K562 (cell line): ENCODE data around the gene MACROD2. TPM values are rescaled to one million over a fixed set of nuclear protein-coding genes. Genes with fewer than 3 reads are reported as not detected.

Experiments used
- ATAC-seq: fragments of 200-7000 bp; cut with Tn5 transposase; 3 replicates; pipeline ENCODE4 v1.9.1; 2020; ENCODE audit warnings: moderate library complexity
- BruUV-seq: library from RNA; stranded (reverse); fragments of 400-500 nt; replicated peaks from 2 replicates; lab custom pipeline; 2021; lab: Mats Ljungman, UMichigan
- CTCF ChIA-PET: fragments of 300-600 bp; formaldehyde crosslinking; extraction: SDS; loops from one replicate; lab custom pipeline; 2021; ENCODE audit warnings: low intra/inter-chr PET ratio; lab: Yijun Ruan, JAX
- POLR2A ChIA-PET: fragments of 300-600, 350-650 bp; sonication (Branson Sonifier 250); formaldehyde crosslinking; extraction: SDS; loops from one replicate; lab custom pipeline; 2021; ENCODE audit warnings: antibody characterized with exemption, inconsistent platforms; lab: Yijun Ruan, JAX
- DNase-seq, 4 experiments: peaks; one replicate each; pipeline versions ENCODE4 v3.0.0 to v3.0.0-alpha.2; 2011 to 2018; ENCODE audit warnings: low spot score in 3 of 4, mixed read lengths in 3 of 4; ENCODE audit errors: extremely low read depth in 1 of 4
- FAIRE-seq: peaks from 2 replicates; lab custom pipeline; 2011; peaks lifted over from hg19 to GRCh38; lab: Jason Lieb, UNC
- H2AFZ ChIP-seq: 2 replicates; pipeline ENCODE4 v1.6.0; 2011; ENCODE audit warnings: low read depth, low read length, control low read depth, inconsistent platforms
- H3K27ac ChIP-seq: fragments of 200-600 bp; 3 replicates; pipeline ENCODE4 v1.8.0; 2011; ENCODE audit warnings: low read depth, mild to moderate bottlenecking, control low read depth, inconsistent platforms, low read length, moderate library complexity, mixed read lengths; ENCODE audit errors: extremely low read depth
- H3K27me3 ChIP-seq, 2 experiments: fragments of 300-600 bp in 1 of 2; 2 replicates in 1 of 2; 3 replicates in 1 of 2; pipeline versions ENCODE4 v1.6.0 to v1.8.0; 2011; ENCODE audit warnings: inconsistent platforms in 2 of 2, low read length in 2 of 2, mild to moderate bottlenecking in 1 of 2, mixed read lengths in 1 of 2, moderate library complexity in 1 of 2; ENCODE audit not compliant: control insufficient read depth in 2 of 2, insufficient read depth in 2 of 2
- H3K36me3 ChIP-seq: fragments of 300-600 bp; 3 replicates; pipeline ENCODE4 v1.8.0; 2011; ENCODE audit warnings: mild to moderate bottlenecking, low read length, inconsistent platforms; ENCODE audit not compliant: control insufficient read depth, insufficient read depth
- H3K4me1 ChIP-seq, 2 experiments: fragments of 200-600 bp in 1 of 2; replicated peaks in 1 of 2; 2 replicates in 1 of 2; 3 replicates in 1 of 2; pipeline versions ENCODE4 v1.5.1 to v1.8.0; 2011; ENCODE audit warnings: inconsistent platforms in 2 of 2, low read length in 2 of 2, mild to moderate bottlenecking in 1 of 2, mixed read lengths in 1 of 2, moderate library complexity in 1 of 2; ENCODE audit not compliant: control insufficient read depth in 2 of 2, insufficient read depth in 2 of 2
- H3K4me2 ChIP-seq: 2 replicates; pipeline ENCODE4 v1.6.1; 2011; ENCODE audit warnings: low read length, control low read depth, inconsistent platforms, mixed read lengths; ENCODE audit not compliant: insufficient read depth
- H3K4me3 ChIP-seq: fragments of 200-600 bp; sonication (generic), shearing (Covaris generic); 2 replicates; pipeline ENCODE4 v1.5.1; 2016; ENCODE audit warnings: control low read depth, inconsistent platforms
- H3K79me2 ChIP-seq: fragments of 200-600 bp; 3 replicates; pipeline ENCODE4 v1.8.0; 2011; ENCODE audit warnings: low read length, inconsistent platforms; ENCODE audit not compliant: control insufficient read depth, insufficient read depth
- H3K9ac ChIP-seq, 2 experiments: 2 replicates each; pipeline versions ENCODE4 v1.6.0 to v1.6.1; 2011; ENCODE audit warnings: low read depth in 2 of 2, low read length in 2 of 2, control low read depth in 1 of 2, inconsistent platforms in 1 of 2, mild to moderate bottlenecking in 1 of 2, mixed read lengths in 1 of 2; ENCODE audit not compliant: insufficient read depth in 1 of 2
- H3K9me1 ChIP-seq: one replicate; pipeline ENCODE4 v1.6.0; 2011; ENCODE audit warnings: inconsistent platforms, mild to moderate bottlenecking, low read length, moderate library complexity; ENCODE audit not compliant: control insufficient read depth, insufficient read depth
- H3K9me3 ChIP-seq: replicated peaks from 2 replicates; pipeline ENCODE4 v1.5.1; 2011; ENCODE audit warnings: low read depth, low read length, inconsistent platforms; ENCODE audit not compliant: control insufficient read depth, insufficient read depth
- H4K20me1 ChIP-seq: replicated peaks from 2 replicates; pipeline ENCODE4 v1.6.1; 2011; ENCODE audit warnings: low read length, inconsistent platforms, mixed read lengths; ENCODE audit not compliant: control insufficient read depth, insufficient read depth
- CCAR2 ChIP-seq: fragments of 200-400 bp; formaldehyde crosslinking; IDR thresholded peaks from 2 replicates; pipeline ENCODE4 v1.6.1; 2017; ENCODE audit warnings: mild to moderate bottlenecking, low read depth, low read length
- CHD4 ChIP-seq: fragments of 200-600 bp; sonication (generic); IDR thresholded peaks from 3 replicates; pipeline ENCODE4 v1.6.1; 2012; ENCODE audit warnings: low read depth, mild to moderate bottlenecking, mixed read lengths, low read length, inconsistent platforms; ENCODE audit not compliant: insufficient read depth, insufficient replicate concordance, poor library complexity, severe bottlenecking
- ELK3 ChIP-seq: fragments of 450-650 bp; formaldehyde crosslinking; IDR thresholded peaks from 2 replicates; pipeline ENCODE4 v1.4.0; 2020; ENCODE audit warnings: mild to moderate bottlenecking
- TBP ChIP-seq: optimal IDR thresholded peaks from 2 replicates; pipeline ENCODE3; 2011; ENCODE audit warnings: low read depth, low read length, improper control_type of control experiment
- TGIF2 ChIP-seq: sonication (generic); formaldehyde crosslinking; IDR thresholded peaks from 2 replicates; pipeline ENCODE4 v1.8.1; 2022; ENCODE audit warnings: mild to moderate bottlenecking, missing genetic modification reagents, moderate library complexity
- ZBTB43 ChIP-seq: sonication (generic); formaldehyde crosslinking; IDR thresholded peaks from 2 replicates; pipeline ENCODE4 v1.8.0; 2023; ENCODE audit warnings: mild to moderate bottlenecking, missing genetic modification reagents
- ZNF551 ChIP-seq: fragments of 250-450 bp; sonication (Bioruptor Pico); IDR thresholded peaks from 2 replicates; pipeline ENCODE4 v1.5.0; 2021; ENCODE audit warnings: mild to moderate bottlenecking, moderate library complexity
- WGBS: fragments of 100-300 bp; shearing (Covaris generic); methylation state at CpG from one replicate; pipeline ENCODE4 v1.1.6; 2016; ENCODE audit warnings: low coverage, mixed read lengths; ENCODE audit not compliant: insufficient coverage; ENCODE audit errors: missing lambda C conversion rate; 5-methylcytosine and 5-hydroxymethylcytosine counted together
- in situ Hi-C: fragments of 300-500 bp; cut with MboI; formaldehyde crosslinking; loops from 4 replicates; pipeline ENCODE4 v1.15.0; 2018; ENCODE audit warnings: inconsistent platforms, mixed read lengths
- intact Hi-C: fragments of 100-400 bp; cut with micrococcal nuclease; formaldehyde crosslinking; loops from 2 replicates; pipeline ENCODE4 v1.14.2; 2022
- polyA plus RNA-seq, 8 experiments: library from polyadenylated mRNA; depleted of rRNA in 4 of 8; stranded (reverse) in 5 of 8; unstranded in 3 of 8; fragments of >200 nt; fragmentation: Nextera tagmentation in 2 of 8; fragmentation: Illumina TruSeq in 1 of 8; extraction: Ambion mirVana in 2 of 8; extraction: Trizol in 1 of 8; gene quantifications; 2 replicates each; pipeline versions ENCODE4 v1.2.1 to v1.2.3, GENCODE V29; 2011 to 2014; ENCODE audit warnings: inconsistent platforms in 1 of 8, missing spikeins in 1 of 8
- total RNA-seq, 7 experiments: library from RNA; depleted of rRNA in 6 of 7; stranded (reverse); fragments of >200 nt in 6 of 7; fragmentation: Illumina TruSeq in 2 of 7; extraction: Trizol in 2 of 7; gene quantifications; 2 replicates each; pipeline versions ENCODE4 v1.2.1 to v1.2.3, GENCODE V29; 2011 to 2021; ENCODE audit warnings: low replicate concordance in 1 of 7

Gene MACROD2
- total and polyA plus RNA-seq, 9 of the 15 experiments (the other 6 are each of a cell fraction or from before 2014, with no cell fraction given) = not detected

GRCh38 chr20:14799545-14800216 is 804.4 kb downstream of the MACROD2 start:
- TF ChIP-seq CHD4 = no peak
- no peak for TF ChIP-seq CCAR2
- no peak for TF ChIP-seq TGIF2 (CRISPR knock-in tag)
- TF ChIP-seq ZNF551 (CRISPR knock-in tag) = no peak
- TF ChIP-seq TBP = no peak
- no peak for TF ChIP-seq ELK3 (CRISPR knock-in tag)
- TF ChIP-seq ZBTB43 (CRISPR knock-in tag) = no peak
- TF ChIP-seq, all 486 proteins: peak for 0
- Histone ChIP-seq H3K36me3 (no peaks in the 10 kb centered on the region), H3K4me1 (no peaks in the 10 kb centered on the region), H3K27ac (no peak overlapping the region), H3K79me2 (no peaks in the 10 kb centered on the region), H4K20me1 (no peaks in the 10 kb centered on the region), H3K4me2 (no peak overlapping the region), H3K4me3 (no peak overlapping the region), H3K9me1 (no peaks in the 10 kb centered on the region), H2AFZ (no peak overlapping the region), H3K27me3 (no peaks in the 10 kb centered on the region), H3K9ac (no peak overlapping the region), H3K9me3 (no peaks in the 10 kb centered on the region)
- FAIRE-seq (no peak), DNase-seq (no peak), ATAC-seq (no peak)
- POLR2A ChIA-PET = no interaction called here
- WGBS = 0% methylated on average over 4 of the region's 5 CpGs
- CTCF ChIA-PET = no interaction called here
- intact Hi-C loops = no loop called here
- no TSS peak for BruUV-seq
- in situ Hi-C loops = no loop called here
